GM23338 (cell line): ENCODE results near the gene CNNM3. TPM values are rescaled to one million over a fixed set of nuclear protein-coding genes. Genes with fewer than 3 reads are reported as not detected.

Source experiments
- ATAC-seq: fragments of 200-7000 bp; cut with Tn5 transposase; 3 replicates; pipeline ENCODE4 v1.9.1; 2020
- DNase-seq: peaks from one replicate; pipeline ENCODE4 v3.0.0-alpha.2; 2015; ENCODE audit warnings: low spot score
- H2AFZ ChIP-seq: fragments of 200-600 bp; sonication (generic); 2 replicates; pipeline ENCODE4 v1.8.0; 2016; ENCODE audit warnings: antibody characterized with exemption, mild to moderate bottlenecking, moderate library complexity
- H3F3A ChIP-seq: fragments of 200-600 bp; sonication (generic); replicated peaks from 2 replicates; pipeline ENCODE4 v1.8.0; 2017; ENCODE audit warnings: antibody characterized with exemption, mixed run types, low read depth
- H3K27ac ChIP-seq: fragments of 200-600 bp; sonication (generic); 2 replicates; pipeline ENCODE4 v1.6.1; 2016; ENCODE audit warnings: low read depth
- H3K27me3 ChIP-seq: fragments of 200-600 bp; sonication (generic); 2 replicates; pipeline ENCODE4 v1.8.0; 2016; ENCODE audit warnings: mild to moderate bottlenecking, mixed run types, moderate library complexity; ENCODE audit not compliant: insufficient read depth
- H3K36me3 ChIP-seq: fragments of 200-600 bp; sonication (generic); 2 replicates; pipeline ENCODE4 v1.8.0; 2016; ENCODE audit warnings: mild to moderate bottlenecking; ENCODE audit not compliant: insufficient read depth
- H3K4me1 ChIP-seq: fragments of 200-600 bp; sonication (generic); 2 replicates; pipeline ENCODE4 v1.8.0; 2016; ENCODE audit warnings: mild to moderate bottlenecking, moderate library complexity; ENCODE audit not compliant: insufficient read depth
- H3K4me2 ChIP-seq: fragments of 200-600 bp; sonication (generic); 2 replicates; pipeline ENCODE4 v1.7.1; 2017; ENCODE audit warnings: mixed run types
- H3K4me3 ChIP-seq: fragments of 200-600 bp; sonication (generic); 2 replicates; pipeline ENCODE4 v1.6.1; 2016; ENCODE audit warnings: mixed run types
- H3K79me2 ChIP-seq: fragments of 200-600 bp; sonication (generic); replicated peaks from 2 replicates; pipeline ENCODE4 v1.8.0; 2017; ENCODE audit warnings: mild to moderate bottlenecking; ENCODE audit not compliant: insufficient read depth
- H3K9me2 ChIP-seq: fragments of 200-600 bp; sonication (generic); 2 replicates; pipeline ENCODE4 v1.8.0; 2017; ENCODE audit not compliant: insufficient read depth
- H4K20me1 ChIP-seq: fragments of 200-600 bp; sonication (generic); replicated peaks from 2 replicates; pipeline ENCODE4 v1.8.0; 2017; ENCODE audit warnings: mild to moderate bottlenecking; ENCODE audit not compliant: insufficient read depth
- H3K27ac Mint-ChIP-seq: 2 replicates; pipeline ENCODE4 v1.8.0; 2020; ENCODE audit warnings: inconsistent platforms, mild to moderate bottlenecking, moderate library complexity, mixed read lengths
- H3K27me3 Mint-ChIP-seq: 3 replicates; pipeline ENCODE4 v1.8.0; 2022; ENCODE audit warnings: low read depth, mild to moderate bottlenecking, moderate library complexity, mixed read lengths, inconsistent platforms; ENCODE audit not compliant: insufficient read depth, poor library complexity
- H3K36me3 Mint-ChIP-seq: 3 replicates; pipeline ENCODE4 v1.8.0; 2021; ENCODE audit warnings: low read depth, mild to moderate bottlenecking, inconsistent platforms, moderate library complexity, mixed read lengths
- H3K4me1 Mint-ChIP-seq: 3 replicates; pipeline ENCODE4 v1.8.0; 2020; ENCODE audit warnings: mild to moderate bottlenecking, inconsistent platforms, mixed read lengths
- H3K4me3 Mint-ChIP-seq: 3 replicates; pipeline ENCODE4 v1.8.0; 2021; ENCODE audit warnings: moderate library complexity, mild to moderate bottlenecking, inconsistent platforms, mixed read lengths
- H3K9me3 Mint-ChIP-seq: 3 replicates; pipeline ENCODE4 v1.8.0; 2020; ENCODE audit warnings: moderate library complexity, mild to moderate bottlenecking, inconsistent platforms, mixed read lengths
- CREB1 ChIP-seq: fragments of 250-450 bp; sonication (Bioruptor Pico); IDR thresholded peaks from 2 replicates; pipeline ENCODE4 v1.5.0; 2020; ENCODE audit warnings: low read depth, mild to moderate bottlenecking, moderate library complexity
- EZH2 ChIP-seq: fragments of 200-600 bp; sonication (generic); IDR thresholded peaks from one replicate; pipeline ENCODE4 v1.8.0; 2017; ENCODE audit warnings: antibody characterized with exemption, mild to moderate bottlenecking, low read depth; ENCODE audit not compliant: unreplicated experiment
- EZH2phosphoT487 ChIP-seq: fragments of 200-600 bp; sonication (generic); IDR thresholded peaks from one replicate; pipeline ENCODE4 v1.8.1; 2018; ENCODE audit warnings: antibody characterized with exemption; ENCODE audit not compliant: unreplicated experiment
- ZNF462 ChIP-seq: fragments of 250-450 bp; sonication (Bioruptor Pico); IDR thresholded peaks from 2 replicates; pipeline ENCODE4 v1.5.0; 2020; ENCODE audit warnings: mild to moderate bottlenecking, moderate library complexity
- polyA plus RNA-seq: library from polyadenylated mRNA; unstranded; fragments of >200 nt; fragmentation: Nextera tagmentation; extraction: Ambion mirVana; gene quantifications from 2 replicates; pipeline ENCODE4 v1.2.1, GENCODE V29; 2016
- total RNA-seq: library from RNA; depleted of rRNA; stranded (reverse); fragments of >200 nt; shearing (Covaris generic); gene quantifications from 2 replicates; pipeline ENCODE4 v1.2.3, GENCODE V29; 2014
- TF ChIP-seq, protein P1 (sequence below), 2 experiments: fragments of 200-600 bp in 1 of 2; sonication (generic) in 1 of 2; conservative IDR thresholded peaks; 2 replicates each; pipeline versions ENCODE4 v1.5.1 to v1.6.1; 2016 to 2017; ENCODE audit warnings: antibody characterized with exemption in 2 of 2, low read depth in 2 of 2, mild to moderate bottlenecking in 2 of 2, moderate library complexity in 1 of 2
- TF ChIP-seq, protein P2 (sequence below): IDR thresholded peaks from 2 replicates; pipeline ENCODE4 v1.6.1; 2016; ENCODE audit warnings: antibody characterized with exemption

The CNNM3 gene
- total and polyA plus RNA-seq, 2 experiments from 2014 or later = 5.3 to 25.7 TPM

DNA sequence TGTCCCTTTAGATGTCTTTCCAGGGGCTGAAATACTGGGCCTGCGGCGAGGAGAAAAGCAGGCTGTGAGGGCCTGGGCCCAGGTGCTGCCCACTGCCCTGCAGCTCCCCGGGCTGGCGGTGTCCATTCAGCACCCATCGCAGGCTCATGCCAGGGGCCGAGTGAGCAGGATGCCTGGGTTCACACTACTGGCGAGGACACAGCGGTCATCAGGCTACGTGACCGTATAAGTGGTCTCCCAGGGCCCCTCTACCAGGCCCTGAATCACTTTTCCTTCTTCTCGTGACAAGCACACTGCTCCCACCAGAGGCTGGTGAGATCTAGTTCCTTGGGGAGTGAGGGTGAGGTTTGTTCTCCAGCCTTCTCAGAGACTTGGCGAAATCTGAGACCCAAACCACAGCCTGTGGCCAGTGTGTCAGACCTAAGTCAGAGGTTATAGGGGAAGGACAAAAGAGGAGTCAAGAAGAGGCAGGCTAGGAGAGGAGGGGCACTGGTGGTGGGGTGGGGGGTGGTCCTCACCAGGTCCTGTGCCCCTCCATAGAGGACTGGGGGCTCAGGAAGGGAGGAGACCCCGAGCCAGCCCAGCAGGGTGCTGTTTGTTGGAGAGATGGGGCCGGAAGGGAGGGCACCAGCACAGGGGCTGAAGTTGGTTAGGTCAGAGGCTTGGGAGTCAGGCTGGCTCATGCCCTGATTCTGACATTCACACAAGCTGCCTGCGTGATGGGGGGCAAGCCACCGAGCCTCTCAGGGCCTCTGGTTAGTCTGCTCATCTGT is 60.4 kb downstream of the CNNM3 start (continued):
- TF ChIP-seq, protein P1, sequence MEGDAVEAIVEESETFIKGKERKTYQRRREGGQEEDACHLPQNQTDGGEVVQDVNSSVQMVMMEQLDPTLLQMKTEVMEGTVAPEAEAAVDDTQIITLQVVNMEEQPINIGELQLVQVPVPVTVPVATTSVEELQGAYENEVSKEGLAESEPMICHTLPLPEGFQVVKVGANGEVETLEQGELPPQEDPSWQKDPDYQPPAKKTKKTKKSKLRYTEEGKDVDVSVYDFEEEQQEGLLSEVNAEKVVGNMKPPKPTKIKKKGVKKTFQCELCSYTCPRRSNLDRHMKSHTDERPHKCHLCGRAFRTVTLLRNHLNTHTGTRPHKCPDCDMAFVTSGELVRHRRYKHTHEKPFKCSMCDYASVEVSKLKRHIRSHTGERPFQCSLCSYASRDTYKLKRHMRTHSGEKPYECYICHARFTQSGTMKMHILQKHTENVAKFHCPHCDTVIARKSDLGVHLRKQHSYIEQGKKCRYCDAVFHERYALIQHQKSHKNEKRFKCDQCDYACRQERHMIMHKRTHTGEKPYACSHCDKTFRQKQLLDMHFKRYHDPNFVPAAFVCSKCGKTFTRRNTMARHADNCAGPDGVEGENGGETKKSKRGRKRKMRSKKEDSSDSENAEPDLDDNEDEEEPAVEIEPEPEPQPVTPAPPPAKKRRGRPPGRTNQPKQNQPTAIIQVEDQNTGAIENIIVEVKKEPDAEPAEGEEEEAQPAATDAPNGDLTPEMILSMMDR (conservative IDR thresholded peaks at IDR 0.05; ENCODE audit: low read depth in 2 of 2) = no peak
- TF ChIP-seq EZH2 = no peak
- TF ChIP-seq EZH2phosphoT487 = no peak

DNA sequence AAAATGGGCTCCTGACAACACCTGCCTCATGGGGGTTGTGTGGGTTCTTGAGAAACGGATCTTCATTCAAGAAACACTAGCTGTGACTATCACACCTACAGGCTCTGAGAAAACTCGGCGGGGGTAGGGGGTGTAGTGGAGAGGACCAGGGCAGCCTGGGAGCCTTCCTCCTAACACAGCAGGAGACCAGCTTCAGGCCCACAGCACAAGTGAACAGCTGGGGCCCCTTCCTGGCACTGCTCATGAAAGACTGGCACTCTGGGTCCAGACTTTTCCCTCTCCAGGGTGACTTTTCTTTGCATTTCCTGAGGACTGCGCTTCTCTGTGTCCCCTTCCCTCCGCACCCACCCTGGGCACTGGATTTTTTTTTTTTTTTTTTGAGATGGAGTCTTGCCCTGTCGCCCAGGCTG is 61.0 kb downstream of the CNNM3 start:
- H3K4me1 Mint-ChIP-seq = peaks cover 75% of the 10 kb centered on the region
- no peak overlapping the region; the same call in 1 of the 2 replicates for H3K4me2 ChIP-seq
- peaks cover 39% of the 10 kb centered on the region for H3K27me3 Mint-ChIP-seq
- no peak for DNase-seq
- no peaks in the 10 kb centered on the region for H3K79me2 ChIP-seq
- ATAC-seq = no peak
- no peaks in the 10 kb centered on the region for H4K20me1 ChIP-seq
- no peak overlapping the region for H3K4me3 Mint-ChIP-seq
- H3K27ac Mint-ChIP-seq = no peak overlapping the region
- no peaks in the 10 kb centered on the region for H3K27me3 ChIP-seq
- TF ChIP-seq, protein P1 (conservative IDR thresholded peaks at IDR 0.05; ENCODE audit: low read depth in 2 of 2) = no peak
- TF ChIP-seq ZNF462 (CRISPR knock-in tag) (no peak), CREB1 (no peak), EZH2phosphoT487 (no peak)
- TF ChIP-seq, protein P2, sequence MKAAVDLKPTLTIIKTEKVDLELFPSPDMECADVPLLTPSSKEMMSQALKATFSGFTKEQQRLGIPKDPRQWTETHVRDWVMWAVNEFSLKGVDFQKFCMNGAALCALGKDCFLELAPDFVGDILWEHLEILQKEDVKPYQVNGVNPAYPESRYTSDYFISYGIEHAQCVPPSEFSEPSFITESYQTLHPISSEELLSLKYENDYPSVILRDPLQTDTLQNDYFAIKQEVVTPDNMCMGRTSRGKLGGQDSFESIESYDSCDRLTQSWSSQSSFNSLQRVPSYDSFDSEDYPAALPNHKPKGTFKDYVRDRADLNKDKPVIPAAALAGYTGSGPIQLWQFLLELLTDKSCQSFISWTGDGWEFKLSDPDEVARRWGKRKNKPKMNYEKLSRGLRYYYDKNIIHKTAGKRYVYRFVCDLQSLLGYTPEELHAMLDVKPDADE = no peak
- peaks cover 2% of the 10 kb centered on the region; the same call in 1 of the 3 replicates for H3K36me3 Mint-ChIP-seq
- H3K4me3 ChIP-seq = no peak overlapping the region
- H3K27ac ChIP-seq = no peak overlapping the region
- H3K4me1 ChIP-seq = peaks cover 53% of the 10 kb centered on the region
- peaks cover 21% of the 10 kb centered on the region; the same call in 1 of the 2 replicates for H3F3A ChIP-seq
- H3K36me3 ChIP-seq = no peaks in the 10 kb centered on the region
- no peaks in the 10 kb centered on the region; the same call in 2 of the 3 replicates for H3K9me3 Mint-ChIP-seq
- H3K9me2 ChIP-seq = no peaks in the 10 kb centered on the region
- no peak overlapping the region for H2AFZ ChIP-seq
